PC-9 (cell line): ENCODE measurements around the gene PROSER3. TPM values are rescaled to one million over a fixed set of nuclear protein-coding genes. Genes with fewer than 3 reads are reported as not detected.

Experiments
- BruUV-seq: library from RNA; stranded (reverse); fragments of 400-500 nt; replicated peaks from 2 replicates; lab custom pipeline; 2021; lab: Mats Ljungman, UMichigan
- CTCF ChIA-PET: fragments of 300-600 bp; sonication (Branson Sonifier 250); formaldehyde crosslinking; loops from one replicate; lab custom pipeline; 2022; ENCODE audit warnings: antibody characterized with exemption; lab: Charles Lee
- POLR2A ChIA-PET: fragments of 300-600 bp; sonication (Branson Sonifier 250); formaldehyde crosslinking; loops from one replicate; lab custom pipeline; 2022; ENCODE audit warnings: antibody characterized with exemption; ENCODE audit not compliant: unreplicated experiment; lab: Charles Lee
- DNase-seq, 2 experiments: peaks; one replicate each; pipeline versions ENCODE4 v3.0.0 to v3.0.0-alpha.2; 2015 to 2022; ENCODE audit warnings: mixed read lengths in 1 of 2
- H2AFZ ChIP-seq: fragments of 200-600 bp; sonication (generic); 2 replicates; pipeline ENCODE4 v1.8.1; 2017; ENCODE audit warnings: antibody characterized with exemption
- H3F3A ChIP-seq: fragments of 200-600 bp; sonication (generic); 2 replicates; pipeline ENCODE4 v1.8.1; 2017; ENCODE audit warnings: antibody characterized with exemption, mild to moderate bottlenecking, low read depth; ENCODE audit not compliant: insufficient read depth
- H3K27ac ChIP-seq: fragments of 200-600 bp; sonication (generic); 2 replicates; pipeline ENCODE4 v1.6.1; 2016; ENCODE audit warnings: mixed run types
- H3K27me3 ChIP-seq: fragments of 200-600 bp; sonication (generic); 2 replicates; pipeline ENCODE4 v1.6.1; 2016; ENCODE audit warnings: low read depth, mixed run types; ENCODE audit not compliant: insufficient read depth
- H3K36me3 ChIP-seq: fragments of 200-600 bp; sonication (generic); 2 replicates; pipeline ENCODE4 v1.6.1; 2016; ENCODE audit warnings: low read depth, mixed run types
- H3K4me1 ChIP-seq: fragments of 200-600 bp; sonication (generic); replicated peaks from 2 replicates; pipeline ENCODE4 v1.6.1; 2016; ENCODE audit warnings: mixed run types; ENCODE audit not compliant: insufficient read depth
- H3K4me2 ChIP-seq: fragments of 200-600 bp; sonication (generic); 2 replicates; pipeline ENCODE4 v1.6.1; 2017; ENCODE audit warnings: mixed run types
- H3K4me3 ChIP-seq: fragments of 200-600 bp; sonication (generic); 2 replicates; pipeline ENCODE4 v1.6.1; 2016; ENCODE audit warnings: mixed run types
- H3K79me2 ChIP-seq: fragments of 200-600 bp; sonication (generic); 2 replicates; pipeline ENCODE4 v1.6.1; 2017; ENCODE audit warnings: low read depth, mixed run types
- H3K9me2 ChIP-seq: fragments of 200-600 bp; sonication (generic); 2 replicates; pipeline ENCODE4 v1.8.1; 2017; ENCODE audit warnings: mild to moderate bottlenecking; ENCODE audit not compliant: insufficient read depth
- H3K9me3 ChIP-seq: fragments of 200-600 bp; sonication (generic); 2 replicates; pipeline ENCODE4 v1.8.1; 2016; ENCODE audit warnings: low read depth; ENCODE audit not compliant: insufficient read depth
- H4K20me1 ChIP-seq: fragments of 200-600 bp; sonication (generic); 2 replicates; pipeline ENCODE4 v1.8.1; 2017; ENCODE audit not compliant: insufficient read depth
- CTCF ChIP-seq: fragments of 200-600 bp; sonication (generic); conservative IDR thresholded peaks from 2 replicates; pipeline ENCODE4 v1.6.1; 2017; ENCODE audit warnings: mixed run types, antibody characterized with exemption, mild to moderate bottlenecking, moderate library complexity
- EZH2 ChIP-seq: fragments of 200-600 bp; sonication (generic); IDR thresholded peaks from 2 replicates; pipeline ENCODE4 v1.8.0; 2017; ENCODE audit warnings: antibody characterized with exemption, low read depth
- intact Hi-C: fragments of 100-400 bp; cut with micrococcal nuclease; formaldehyde crosslinking; loops from one replicate; pipeline ENCODE4 v1.10.0; 2022; ENCODE audit not compliant: unreplicated experiment
- total RNA-seq: library from RNA; stranded (reverse); gene quantifications from 2 replicates; pipeline ENCODE4 v1.2.3, GENCODE V29; 2021

PROSER3 gene
- total RNA-seq, 1 experiment from 2014 or later, result 52.2 TPM

GRCh38 chr19:35805526-35806102 is 47.6 kb downstream of the PROSER3 start:
- ChIA-PET POLR2A (no interaction called here), CTCF (no interaction called here)
- Histone ChIP-seq H3K9me3 (no peaks in the 10 kb centered on the region), H3K4me1 (no peaks in the 10 kb centered on the region), H3K79me2 (no peaks in the 10 kb centered on the region), H3K27me3 (peaks cover 73% of the 10 kb centered on the region), H3K4me2 (no peak overlapping the region), H3K4me3 (no peak overlapping the region), H4K20me1 (no peaks in the 10 kb centered on the region), H3K9me2 (no peaks in the 10 kb centered on the region), H3K27ac (no peak overlapping the region), H3F3A (no peaks in the 10 kb centered on the region), H2AFZ (no peak overlapping the region), H3K36me3 (no peaks in the 10 kb centered on the region)
- TF ChIP-seq CTCF, result no peak
- TF ChIP-seq EZH2, result no peak
- DNase-seq, result no peak
- intact Hi-C loops, result no loop called here
- no TSS peak for BruUV-seq

GRCh38 chr19:35806597-35806996 is 48.6 kb downstream of the PROSER3 start:
- Histone ChIP-seq H2AFZ (no peak overlapping the region), H3K4me1 (no peaks in the 10 kb centered on the region), H3K9me3 (no peaks in the 10 kb centered on the region), H3K79me2 (no peaks in the 10 kb centered on the region), H3K4me3 (no peak overlapping the region), H3F3A (no peaks in the 10 kb centered on the region), H3K9me2 (no peaks in the 10 kb centered on the region), H3K27me3 (peaks cover 77% of the 10 kb centered on the region), H3K36me3 (no peaks in the 10 kb centered on the region), H3K4me2 (no peak overlapping the region), H4K20me1 (no peaks in the 10 kb centered on the region), H3K27ac (no peak overlapping the region)
- CTCF ChIA-PET, result no interaction called here
- intact Hi-C loops, result no loop called here
- POLR2A ChIA-PET, result no interaction called here
- TF ChIP-seq EZH2 (no peak), CTCF (no peak)
- BruUV-seq, result no TSS peak
- DNase-seq, result no peak

GRCh38 chr19:35807633-35808032 is 49.7 kb downstream of the PROSER3 start:
- TF ChIP-seq EZH2, result no peak
- no peak for TF ChIP-seq CTCF
- CTCF ChIA-PET, result no interaction called here

More at GRCh38 chr19:35807633-35808032, 49.7 kb downstream of the PROSER3 start:
- Histone ChIP-seq H3K36me3 (no peaks in the 10 kb centered on the region), H3K27me3 (peaks cover 77% of the 10 kb centered on the region), H3K4me1 (no peaks in the 10 kb centered on the region), H3F3A (no peaks in the 10 kb centered on the region), H4K20me1 (no peaks in the 10 kb centered on the region), H3K9me3 (no peaks in the 10 kb centered on the region), H3K4me3 (no peak overlapping the region), H3K27ac (no peak overlapping the region), H3K9me2 (no peaks in the 10 kb centered on the region), H3K4me2 (no peak overlapping the region), H3K79me2 (no peaks in the 10 kb centered on the region), H2AFZ (no peak overlapping the region)
- intact Hi-C loops, result no loop called here
- no TSS peak for BruUV-seq
- POLR2A ChIA-PET, result no interaction called here
- DNase-seq, result no peak
